ENCODE results near the gene KCNA1.

The KCNA1 gene

DNA sequence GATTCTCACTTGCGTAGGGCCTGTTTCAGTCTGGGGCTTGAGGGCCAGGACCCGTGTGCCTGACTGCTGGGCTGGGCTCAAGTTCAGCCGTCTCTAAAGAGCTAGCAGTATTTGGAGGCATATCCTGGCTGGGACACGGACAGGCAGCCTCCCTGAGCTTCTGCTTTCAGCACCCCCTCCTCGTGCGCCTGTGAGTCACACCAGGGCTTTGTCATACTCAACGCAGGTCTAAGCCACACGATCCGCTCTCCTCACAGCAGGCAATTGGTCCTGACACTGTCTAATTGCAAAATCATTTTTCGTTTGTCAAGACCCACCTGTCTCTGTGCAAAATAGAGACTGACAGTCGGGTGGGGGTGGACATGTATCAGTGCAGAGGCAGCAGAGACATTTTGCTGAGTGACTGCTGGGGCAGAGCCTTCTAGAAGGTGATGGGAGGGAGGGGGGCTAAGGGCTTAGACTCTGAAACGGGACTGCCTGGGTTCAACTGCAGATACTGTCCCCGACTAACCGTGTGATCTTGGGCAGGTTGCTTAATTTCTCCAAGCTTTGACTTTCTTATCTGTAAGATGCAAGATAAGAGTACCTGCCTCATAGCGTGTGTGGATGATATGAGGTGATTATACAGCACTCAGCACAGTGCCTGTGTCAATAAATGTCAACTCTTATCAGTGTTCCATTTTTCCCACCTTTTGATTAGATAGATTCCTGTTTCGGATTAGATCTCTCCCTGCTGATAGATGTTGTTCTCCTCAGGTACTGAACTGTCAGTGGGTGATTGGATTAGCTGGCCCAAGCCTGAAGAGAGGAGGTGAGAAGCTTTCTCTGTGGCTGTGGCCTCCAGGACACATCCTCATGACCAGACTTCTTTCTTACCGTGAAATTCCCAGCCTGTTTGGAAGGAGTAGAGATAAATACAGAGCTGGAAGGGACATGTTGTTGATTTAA is 53.1 kb downstream of the KCNA1 start:
- Histone ChIP-seq H3K9me3 (ENCODE audit: control insufficient read depth in 1 of 2, low read length in 2 of 2) (no peaks in the 10 kb centered on the region), H3K4me1 (ENCODE audit: control insufficient read depth in 1 of 2, insufficient read depth in 2 of 2, low read length in 2 of 2) (no peaks in the 10 kb centered on the region), H3K27ac (ENCODE audit: low read length) (no peak overlapping the region), H3K27me3 (ENCODE audit: low read depth, low read length) (no peaks in the 10 kb centered on the region), H3K36me3 (ENCODE audit: control insufficient read depth in 1 of 2, insufficient read depth in 2 of 2, low read length in 2 of 2) (no peaks in the 10 kb centered on the region), H3K4me3 (ENCODE audit: low read depth in 1 of 2, low read length in 2 of 2) (no peak overlapping the region)
